ENCODE data around the gene ZNF774. TPM values are rescaled to one million over a fixed set of nuclear protein-coding genes. Genes with fewer than 3 reads are reported as not detected.

ZNF774 gene
- polyA plus RNA-seq, 3 donors from 2014 or later, result 0.16 TPM; not detected in 2

GRCh38 chr15:90351479-90352106, 491 bp upstream of the ZNF774 start:
- no peak for DNase-seq
- Mint-ChIP-seq H3K27me3 (ENCODE audit: low read depth in 3 of 3) (peaks cover 0 to 4% (median 2%) of the 10 kb centered on the region in 3 donors), H3K9me3 (no peaks in the 10 kb centered on the region), H3K27ac (peak overlapping the region in 2 of 6 donors; percentile 28 to 37), H3K4me3 (peak overlapping the region; percentile 85 to 91 (median 88)), H3K36me3 (no peaks in the 10 kb centered on the region), H3K4me1 (peaks cover 7 to 10% of the 10 kb centered on the region in 2 donors)

- H3K4me3 Mint-ChIP-seq, result no peak overlapping the region
- no peaks in the 10 kb centered on the region for H3K36me3 Mint-ChIP-seq
- DNase-seq, result no peak
- H3K4me1 Mint-ChIP-seq, result peaks cover 8 to 11% of the 10 kb centered on the region in 2 donors
- H3K9me3 Mint-ChIP-seq, result no peaks in the 10 kb centered on the region
- H3K27me3 Mint-ChIP-seq (ENCODE audit: low read depth in 3 of 3), result peaks cover 0 to 4% (median 2%) of the 10 kb centered on the region in 3 donors
- no peak overlapping the region for H3K27ac Mint-ChIP-seq
These were observed 2.9 kb downstream of the ZNF774 start for GRCh38 chr15:90354986-90355385.

GRCh38 chr15:90358124-90359033, 6.3 kb downstream of the ZNF774 start:
- H3K27ac Mint-ChIP-seq, result no peak overlapping the region
- H3K4me3 Mint-ChIP-seq, result no peak overlapping the region

GRCh38 chr15:90360746-90361145, 8.7 kb downstream of the ZNF774 start:
- no peak overlapping the region for H3K4me3 Mint-ChIP-seq
- H3K27ac Mint-ChIP-seq, result peak overlapping the region in 2 of 6 donors; percentile 12 to 55
- no peaks in the 10 kb centered on the region for H3K36me3 Mint-ChIP-seq
- H3K27me3 Mint-ChIP-seq (ENCODE audit: low read depth in 3 of 3), result peaks cover 0 to 2% (median 2%) of the 10 kb centered on the region in 3 donors
- no peaks in the 10 kb centered on the region for H3K9me3 Mint-ChIP-seq
- H3K4me1 Mint-ChIP-seq, result peaks cover 33 to 36% of the 10 kb centered on the region in 2 donors
- DNase-seq, result no peak

More at GRCh38 chr15:90358124-90359033, 6.3 kb downstream of the ZNF774 start:
- H3K36me3 Mint-ChIP-seq, result no peaks in the 10 kb centered on the region
- peaks cover 28 to 29% of the 10 kb centered on the region in 2 donors for H3K4me1 Mint-ChIP-seq
- no peak for DNase-seq
- H3K9me3 Mint-ChIP-seq, result no peaks in the 10 kb centered on the region
- peaks cover 0 to 2% (median 0%) of the 10 kb centered on the region in 3 donors for H3K27me3 Mint-ChIP-seq (ENCODE audit: low read depth in 3 of 3)

- Mint-ChIP-seq H3K27me3 (ENCODE audit: low read depth in 3 of 3) (peaks cover 0 to 2% (median 2%) of the 10 kb centered on the region in 3 donors), H3K4me1 (peaks cover 33 to 39% of the 10 kb centered on the region in 2 donors), H3K36me3 (no peaks in the 10 kb centered on the region), H3K9me3 (no peaks in the 10 kb centered on the region), H3K4me3 (peak overlapping the region in 3 of 5 donors; percentile 11 to 67 (median 63)), H3K27ac (peak overlapping the region; percentile 1 to 83 (median 52))
- no peak for DNase-seq
These were observed 10.8 kb downstream of the ZNF774 start for GRCh38 chr15:90362936-90363212.

GRCh38 chr15:90364251-90364650, 12.2 kb downstream of the ZNF774 start:
- Mint-ChIP-seq H3K9me3 (no peaks in the 10 kb centered on the region), H3K36me3 (no peaks in the 10 kb centered on the region), H3K4me1 (peaks cover 33 to 40% of the 10 kb centered on the region in 2 donors), H3K27ac (peak overlapping the region in 2 of 6 donors; percentile 24 to 76), H3K27me3 (ENCODE audit: low read depth in 3 of 3) (peaks cover 0 to 3% (median 2%) of the 10 kb centered on the region in 3 donors), H3K4me3 (no peak overlapping the region)
- DNase-seq, result no peak

GRCh38 chr15:90365414-90366055, 13.5 kb downstream of the ZNF774 start:
- H3K36me3 Mint-ChIP-seq, result no peaks in the 10 kb centered on the region
- DNase-seq, result no peak
- H3K9me3 Mint-ChIP-seq, result no peaks in the 10 kb centered on the region
- peaks cover 26 to 34% of the 10 kb centered on the region in 2 donors for H3K4me1 Mint-ChIP-seq
- H3K27me3 Mint-ChIP-seq (ENCODE audit: low read depth in 3 of 3), result peaks cover 0 to 3% (median 0%) of the 10 kb centered on the region in 3 donors
- H3K27ac Mint-ChIP-seq, result peak overlapping the region in 1 of 6 donors; percentile 42
- no peak overlapping the region for H3K4me3 Mint-ChIP-seq

- H3K9me3 Mint-ChIP-seq, result no peaks in the 10 kb centered on the region
- H3K4me3 Mint-ChIP-seq, result no peak overlapping the region
- no peak overlapping the region for H3K27ac Mint-ChIP-seq
- peaks cover 0 to 3% (median 0%) of the 10 kb centered on the region in 3 donors for H3K27me3 Mint-ChIP-seq (ENCODE audit: low read depth in 3 of 3)
- H3K4me1 Mint-ChIP-seq, result peaks cover 12 to 18% of the 10 kb centered on the region in 2 donors
- no peak for DNase-seq
- H3K36me3 Mint-ChIP-seq, result no peaks in the 10 kb centered on the region
These were observed 15.5 kb downstream of the ZNF774 start for GRCh38 chr15:90367576-90367975.

- Mint-ChIP-seq H3K36me3 (peaks cover 0 to 7% (median 7%) of the 10 kb centered on the region in 3 donors), H3K27me3 (ENCODE audit: low read depth in 3 of 3) (peaks cover 0 to 5% (median 4%) of the 10 kb centered on the region in 3 donors), H3K4me1 (peaks cover 50 to 52% of the 10 kb centered on the region in 2 donors), H3K27ac (peak overlapping the region in 2 of 6 donors; percentile 61 to 75), H3K9me3 (peaks cover 2 to 13% (median 5%) of the 10 kb centered on the region in 6 donors), H3K4me3 (peak overlapping the region; percentile 18 to 74 (median 51))
- DNase-seq, result no peak
These were observed 23.0 kb downstream of the ZNF774 start for GRCh38 chr15:90375071-90375470.

- Mint-ChIP-seq H3K4me3 (peak overlapping the region; percentile 74 to 87 (median 79)), H3K27me3 (ENCODE audit: low read depth in 3 of 3) (peaks cover 2 to 5% (median 4%) of the 10 kb centered on the region in 3 donors), H3K27ac (peak overlapping the region; percentile 78 to 93 (median 87)), H3K4me1 (peaks cover 50 to 56% of the 10 kb centered on the region in 2 donors), H3K9me3 (peaks cover 4 to 19% (median 9%) of the 10 kb centered on the region in 6 donors), H3K36me3 (peaks cover 4 to 12% (median 7%) of the 10 kb centered on the region in 3 donors)
- DNase-seq, result peak; percentile 77 to 81 (median 79)
These were observed 24.7 kb downstream of the ZNF774 start for GRCh38 chr15:90376789-90377188.

GRCh38 chr15:90379263-90379662, 27.2 kb downstream of the ZNF774 start:
- H3K27ac Mint-ChIP-seq, result peak overlapping the region in 1 of 6 donors; percentile 69
- H3K27me3 Mint-ChIP-seq (ENCODE audit: low read depth in 3 of 3), result peaks cover 2 to 5% (median 4%) of the 10 kb centered on the region in 3 donors
- peaks cover 4 to 19% (median 9%) of the 10 kb centered on the region in 6 donors for H3K9me3 Mint-ChIP-seq
- H3K4me3 Mint-ChIP-seq, result no peak overlapping the region
- H3K36me3 Mint-ChIP-seq, result peaks cover 4 to 12% (median 7%) of the 10 kb centered on the region in 3 donors
- DNase-seq, result no peak
- peaks cover 50 to 52% of the 10 kb centered on the region in 2 donors for H3K4me1 Mint-ChIP-seq

- H3K36me3 Mint-ChIP-seq, result peaks cover 0 to 12% (median 4%) of the 10 kb centered on the region in 3 donors
- peaks cover 4 to 19% (median 9%) of the 10 kb centered on the region in 6 donors for H3K9me3 Mint-ChIP-seq
- H3K27ac Mint-ChIP-seq, result peak overlapping the region in 1 of 6 donors; percentile 36
- no peak overlapping the region for H3K4me3 Mint-ChIP-seq
- H3K4me1 Mint-ChIP-seq, result peaks cover 33 to 34% of the 10 kb centered on the region in 2 donors
- DNase-seq, result no peak
- peaks cover 2 to 5% (median 4%) of the 10 kb centered on the region in 3 donors for H3K27me3 Mint-ChIP-seq (ENCODE audit: low read depth in 3 of 3)
These were observed 29.4 kb downstream of the ZNF774 start for GRCh38 chr15:90381515-90381914.

GRCh38 chr15:90382320-90382719, 30.2 kb downstream of the ZNF774 start:
- no peak for DNase-seq

More at GRCh38 chr15:90382320-90382719, 30.2 kb downstream of the ZNF774 start:
- peaks cover 0 to 12% (median 4%) of the 10 kb centered on the region in 3 donors for H3K36me3 Mint-ChIP-seq
- H3K27me3 Mint-ChIP-seq (ENCODE audit: low read depth in 3 of 3), result peaks cover 1 to 3% (median 2%) of the 10 kb centered on the region in 3 donors
- peaks cover 27 to 29% of the 10 kb centered on the region in 2 donors for H3K4me1 Mint-ChIP-seq
- no peak overlapping the region for H3K4me3 Mint-ChIP-seq
- H3K27ac Mint-ChIP-seq, result peak overlapping the region in 1 of 6 donors; percentile 10
- H3K9me3 Mint-ChIP-seq, result peaks cover 4 to 19% (median 9%) of the 10 kb centered on the region in 6 donors

Measured in immature natural killer cell (primary cell).